HTERT RPE-1 (cell line): ENCODE results near the gene ADAMTS7.
"Not testable (repeated sequence)": the region's sequence is repeated elsewhere in the genome, so short reads cannot be mapped to it uniquely, and the experiment has no call there.

Experiments used
- in situ Hi-C: fragments of 300-500 bp; cut with MboI; formaldehyde crosslinking; loops from 4 replicates; pipeline ENCODE4 v1.14.3; 2020; ENCODE audit warnings: low sequenced_read_pairs

The ADAMTS7 gene, protein sequence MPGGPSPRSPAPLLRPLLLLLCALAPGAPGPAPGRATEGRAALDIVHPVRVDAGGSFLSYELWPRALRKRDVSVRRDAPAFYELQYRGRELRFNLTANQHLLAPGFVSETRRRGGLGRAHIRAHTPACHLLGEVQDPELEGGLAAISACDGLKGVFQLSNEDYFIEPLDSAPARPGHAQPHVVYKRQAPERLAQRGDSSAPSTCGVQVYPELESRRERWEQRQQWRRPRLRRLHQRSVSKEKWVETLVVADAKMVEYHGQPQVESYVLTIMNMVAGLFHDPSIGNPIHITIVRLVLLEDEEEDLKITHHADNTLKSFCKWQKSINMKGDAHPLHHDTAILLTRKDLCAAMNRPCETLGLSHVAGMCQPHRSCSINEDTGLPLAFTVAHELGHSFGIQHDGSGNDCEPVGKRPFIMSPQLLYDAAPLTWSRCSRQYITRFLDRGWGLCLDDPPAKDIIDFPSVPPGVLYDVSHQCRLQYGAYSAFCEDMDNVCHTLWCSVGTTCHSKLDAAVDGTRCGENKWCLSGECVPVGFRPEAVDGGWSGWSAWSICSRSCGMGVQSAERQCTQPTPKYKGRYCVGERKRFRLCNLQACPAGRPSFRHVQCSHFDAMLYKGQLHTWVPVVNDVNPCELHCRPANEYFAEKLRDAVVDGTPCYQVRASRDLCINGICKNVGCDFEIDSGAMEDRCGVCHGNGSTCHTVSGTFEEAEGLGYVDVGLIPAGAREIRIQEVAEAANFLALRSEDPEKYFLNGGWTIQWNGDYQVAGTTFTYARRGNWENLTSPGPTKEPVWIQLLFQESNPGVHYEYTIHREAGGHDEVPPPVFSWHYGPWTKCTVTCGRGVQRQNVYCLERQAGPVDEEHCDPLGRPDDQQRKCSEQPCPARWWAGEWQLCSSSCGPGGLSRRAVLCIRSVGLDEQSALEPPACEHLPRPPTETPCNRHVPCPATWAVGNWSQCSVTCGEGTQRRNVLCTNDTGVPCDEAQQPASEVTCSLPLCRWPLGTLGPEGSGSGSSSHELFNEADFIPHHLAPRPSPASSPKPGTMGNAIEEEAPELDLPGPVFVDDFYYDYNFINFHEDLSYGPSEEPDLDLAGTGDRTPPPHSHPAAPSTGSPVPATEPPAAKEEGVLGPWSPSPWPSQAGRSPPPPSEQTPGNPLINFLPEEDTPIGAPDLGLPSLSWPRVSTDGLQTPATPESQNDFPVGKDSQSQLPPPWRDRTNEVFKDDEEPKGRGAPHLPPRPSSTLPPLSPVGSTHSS (N-terminal part only)

DNA sequence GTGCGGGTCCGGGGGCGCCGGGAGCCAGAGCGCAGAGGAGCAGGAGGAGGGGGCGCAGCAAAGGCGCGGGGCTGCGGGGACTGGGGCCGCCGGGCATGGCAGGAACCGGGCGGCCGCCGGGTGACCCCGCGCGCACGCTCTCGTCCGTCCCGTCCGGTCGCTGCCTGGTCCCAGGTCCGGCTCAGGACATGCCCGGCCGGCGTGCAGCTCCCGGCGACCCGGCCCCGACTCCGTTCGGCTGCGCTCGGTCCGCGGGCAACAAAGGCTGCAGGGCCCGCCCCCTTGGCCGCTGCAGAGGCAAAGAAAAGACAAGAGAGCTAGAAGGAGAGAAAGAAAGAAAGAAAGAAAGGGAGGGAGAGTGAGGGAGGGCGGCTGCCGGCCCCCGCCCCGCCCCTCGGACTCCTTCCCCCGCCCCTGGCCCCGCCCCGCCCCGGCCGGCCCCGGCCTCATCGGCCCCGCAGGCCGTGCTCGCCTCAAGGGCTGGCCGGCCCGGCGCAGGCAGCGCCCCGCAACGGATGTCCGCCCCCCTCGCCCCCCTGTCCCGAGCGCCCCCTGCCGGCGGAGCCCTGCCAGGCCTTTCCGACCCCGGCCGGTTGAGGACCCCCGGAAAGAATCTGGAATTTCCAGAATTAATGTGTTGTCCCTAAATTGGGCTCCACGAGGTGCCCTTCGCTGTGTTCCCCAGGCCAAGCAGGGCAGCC lies at the start of gene ADAMTS7:
Gene ADAMTS7 (minus strand): TSS at position 341 of the 701 bp plus-strand sequence. CDS start 244 bp downstream, at position 97.
- in situ Hi-C loops: no loop called here

DNA sequence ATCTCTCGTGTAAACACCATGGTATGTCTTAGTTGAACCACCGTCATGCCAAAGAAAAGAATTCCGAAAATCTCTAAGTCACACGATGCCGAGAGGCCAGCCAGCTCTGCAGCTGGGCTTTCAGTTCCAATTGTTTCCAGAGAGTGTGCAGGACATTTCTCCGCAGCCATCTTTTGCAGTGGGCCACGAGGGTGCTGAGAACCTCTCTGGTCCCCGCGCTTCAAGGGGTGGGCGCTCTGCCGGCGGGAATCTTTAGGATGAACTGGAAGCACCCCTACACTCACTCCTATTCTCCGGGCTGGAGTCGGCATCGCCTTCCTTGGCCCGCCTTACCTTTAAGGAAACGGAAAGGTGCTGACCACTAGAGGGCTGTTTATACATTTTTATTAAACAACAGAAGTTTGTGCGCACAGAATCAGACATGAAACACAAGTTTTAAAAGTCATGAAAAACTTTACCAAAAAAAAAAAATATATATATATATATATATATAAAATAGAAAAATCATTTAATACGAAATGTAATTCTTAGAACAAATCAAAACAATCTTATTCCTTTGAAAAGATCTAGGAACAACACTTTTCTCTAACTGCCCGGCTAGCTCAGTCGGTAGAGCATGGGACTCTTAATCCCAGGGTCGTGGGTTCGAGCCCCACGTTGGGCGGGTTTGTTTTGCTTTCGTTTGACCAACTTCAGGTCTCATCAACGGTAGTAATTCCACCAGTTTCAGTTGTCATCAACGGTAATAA lies 48.9 kb upstream of the ADAMTS7 start:
- in situ Hi-C loops: no loop called here

DNA sequence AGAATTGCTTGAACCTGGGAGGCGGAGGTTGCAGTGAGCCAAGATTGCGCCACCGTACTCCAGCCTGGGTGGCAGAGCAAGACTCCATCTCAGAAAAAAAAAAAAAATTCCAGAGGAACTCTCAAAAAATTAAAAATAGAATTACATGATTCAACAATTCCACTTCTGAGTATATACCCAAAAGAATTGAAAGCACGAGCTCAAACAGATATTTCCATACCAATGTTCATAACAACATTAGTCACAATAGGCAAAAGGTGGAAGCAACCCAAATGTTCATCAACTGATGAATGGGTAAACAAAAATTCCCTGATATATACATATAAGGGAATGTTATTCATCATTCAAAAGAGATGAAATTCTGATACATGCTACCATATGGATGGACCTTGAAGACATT lies 44.5 kb upstream of the ADAMTS7 start:
- in situ Hi-C loops: no loop called here

DNA sequence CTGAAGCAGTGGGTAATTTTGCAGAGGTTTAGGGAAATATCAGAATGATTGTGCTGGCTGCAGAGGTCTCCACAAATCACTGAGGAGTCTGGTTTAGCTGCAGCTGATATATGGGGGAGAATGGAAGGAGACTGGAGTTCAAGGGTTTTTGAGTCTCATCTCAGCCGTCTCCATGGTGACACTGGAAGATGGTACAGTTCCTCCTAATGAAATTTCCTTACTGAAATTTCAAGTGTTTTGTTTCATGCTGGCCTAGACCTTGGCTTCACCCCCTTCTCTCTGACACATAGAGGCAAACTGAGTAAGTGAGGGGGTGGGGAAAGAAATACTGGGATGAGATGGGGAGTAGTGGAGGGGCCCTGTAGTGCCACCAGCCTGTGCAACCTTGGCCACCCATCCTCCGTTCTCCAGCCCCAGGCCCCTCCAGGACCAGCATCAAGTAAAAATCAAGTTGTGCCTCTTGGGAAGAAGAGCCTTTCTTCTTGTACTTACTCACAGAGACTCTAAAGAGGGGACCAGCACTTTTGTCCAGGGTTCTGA lies 43.6 kb upstream of the ADAMTS7 start:
- in situ Hi-C loops: no loop called here

DNA sequence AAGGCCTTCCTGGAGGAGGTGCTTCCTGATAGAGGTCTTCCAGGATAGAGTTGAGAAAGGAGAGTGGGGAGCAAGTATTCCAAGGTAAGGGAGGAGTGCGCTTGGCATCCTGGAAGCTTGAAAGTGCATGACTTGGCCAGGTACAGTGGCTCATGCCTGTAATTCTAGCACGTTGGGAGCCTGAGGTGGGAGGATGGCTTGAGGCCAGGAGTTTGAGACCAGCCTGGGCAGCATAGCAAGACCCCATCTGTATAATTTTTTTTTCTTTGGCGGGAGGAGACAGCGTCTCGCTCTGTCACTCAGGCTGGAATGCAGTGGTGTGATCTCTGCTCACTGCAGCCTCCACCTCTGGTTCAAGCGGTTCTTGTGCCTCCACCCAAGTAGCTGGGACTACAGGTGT lies 42.2 kb upstream of the ADAMTS7 start:
- in situ Hi-C loops: no loop called here

DNA sequence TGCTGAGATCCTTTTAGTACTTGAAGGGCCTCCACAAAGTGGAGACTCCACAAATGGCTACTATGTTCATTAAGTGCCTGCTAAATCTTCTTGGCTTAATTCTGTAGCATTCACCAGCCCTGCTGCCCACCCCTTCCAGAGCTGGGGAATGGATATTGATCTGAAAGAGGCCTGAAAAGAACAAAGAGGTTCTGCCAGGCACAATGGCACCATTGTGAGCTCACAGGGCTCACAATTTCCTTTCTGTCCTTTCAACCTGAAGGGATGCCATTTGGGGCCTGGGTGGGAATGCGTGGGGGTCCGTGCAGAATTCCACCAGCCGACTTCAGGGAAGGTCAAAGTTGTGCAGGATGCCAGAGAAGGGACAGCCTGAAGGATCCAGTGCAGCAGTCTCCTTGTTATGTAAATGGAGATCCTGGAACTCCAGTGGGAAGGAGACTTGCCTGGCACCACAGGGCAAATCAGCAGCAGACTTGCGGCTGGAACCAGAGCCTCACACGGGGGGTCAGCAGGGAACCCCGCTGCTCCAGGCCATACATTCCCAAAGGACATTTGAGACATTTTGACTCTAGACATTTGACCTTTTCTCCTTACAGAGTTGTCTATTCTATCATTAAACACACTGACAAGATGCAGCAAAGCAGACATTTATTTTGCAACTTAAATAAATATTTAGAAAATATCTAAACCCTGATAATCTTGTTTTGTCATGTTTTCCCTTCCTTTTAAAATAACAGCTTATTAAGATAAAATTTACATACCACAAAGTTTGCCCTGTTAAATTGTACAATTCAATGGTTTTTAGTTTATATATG lies 39.9 kb upstream of the ADAMTS7 start:
- in situ Hi-C loops: no loop called here

DNA sequence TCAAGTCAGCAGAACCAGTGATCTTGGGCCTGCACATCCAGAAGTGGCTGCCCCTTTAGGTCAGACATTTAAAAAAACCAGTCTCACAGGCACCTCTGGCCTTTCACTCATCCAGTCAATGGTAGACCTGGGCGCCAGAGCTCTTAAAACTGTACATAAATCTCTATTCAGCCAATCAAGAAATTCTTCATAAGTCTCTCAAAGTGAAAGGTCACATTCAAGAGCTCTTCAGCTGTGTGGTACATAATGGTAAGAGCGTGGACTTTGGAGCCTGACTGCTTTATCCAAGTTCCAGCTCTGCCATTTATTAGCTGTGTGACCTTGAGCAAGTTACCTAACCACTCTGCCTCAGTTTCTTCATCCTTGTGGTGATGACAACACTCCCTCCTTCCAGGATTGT lies 39.1 kb upstream of the ADAMTS7 start:
- in situ Hi-C loops: no loop called here

DNA sequence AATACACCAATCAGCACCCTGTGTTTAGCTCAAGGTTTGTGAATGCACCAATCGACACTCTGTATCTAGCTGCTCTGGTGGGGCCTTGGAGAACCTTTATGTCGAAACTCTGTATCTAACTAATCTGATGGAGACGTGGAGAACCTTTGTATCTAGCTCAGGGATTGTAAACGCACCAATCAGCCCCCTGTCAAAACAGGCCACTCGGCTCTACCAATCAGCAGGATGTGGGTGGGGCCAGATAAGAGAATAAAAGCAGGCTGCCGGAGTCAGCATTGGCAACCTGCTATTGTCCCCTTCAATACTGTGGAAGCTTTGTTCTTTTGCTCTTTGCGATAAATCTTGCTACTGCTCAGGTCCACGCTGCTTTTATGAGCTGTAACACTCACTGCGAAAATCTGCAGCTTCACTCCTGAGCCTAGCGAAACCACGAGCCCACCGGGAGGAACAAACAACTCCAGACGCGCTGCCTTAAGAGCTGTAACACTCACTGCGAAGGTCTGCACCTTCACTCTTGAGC lies 36.2 kb upstream of the ADAMTS7 start:
- in situ Hi-C loops: not testable (repeated sequence)

DNA sequence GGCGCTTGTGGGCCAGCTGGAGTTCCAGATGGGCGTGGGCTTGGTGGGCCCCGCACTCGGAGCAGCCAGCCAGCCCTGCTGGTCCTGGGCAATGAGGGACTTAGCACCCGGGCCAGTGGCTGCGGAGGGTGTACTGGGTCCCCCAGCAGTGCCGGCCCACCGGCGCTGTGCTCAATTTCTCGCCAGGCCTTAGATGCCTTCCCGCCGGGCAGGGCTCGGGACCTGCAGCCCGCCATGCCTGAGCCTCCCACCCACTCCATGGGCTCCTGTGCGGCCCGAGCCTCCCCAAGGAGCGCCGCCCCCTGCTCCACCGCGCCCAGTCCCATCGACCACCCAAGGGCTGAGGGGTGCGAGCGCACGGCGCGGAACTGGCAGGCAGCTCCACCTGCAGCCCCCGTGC lies 35.6 kb upstream of the ADAMTS7 start:
- in situ Hi-C loops: not testable (repeated sequence)

DNA sequence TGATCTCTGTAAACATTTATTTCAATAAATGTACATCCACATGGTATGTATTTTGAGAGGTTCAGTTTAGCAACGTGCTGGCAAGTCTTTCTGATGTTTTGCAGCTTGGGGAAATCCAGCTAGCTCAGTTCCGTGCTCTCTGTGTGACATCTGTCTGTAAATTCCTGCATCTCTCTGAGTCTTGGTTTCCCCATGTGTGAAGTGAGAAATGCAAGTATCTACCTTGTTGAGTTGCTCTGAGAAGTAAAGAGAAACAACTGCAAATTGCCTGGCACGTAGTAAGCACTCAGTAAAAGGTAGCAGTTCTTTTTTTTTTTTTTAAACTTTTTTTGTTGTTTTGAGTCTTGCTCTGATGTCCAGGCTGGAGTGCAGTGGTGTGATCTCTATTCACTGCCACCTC lies 31.3 kb upstream of the ADAMTS7 start:
- in situ Hi-C loops: no loop called here

DNA sequence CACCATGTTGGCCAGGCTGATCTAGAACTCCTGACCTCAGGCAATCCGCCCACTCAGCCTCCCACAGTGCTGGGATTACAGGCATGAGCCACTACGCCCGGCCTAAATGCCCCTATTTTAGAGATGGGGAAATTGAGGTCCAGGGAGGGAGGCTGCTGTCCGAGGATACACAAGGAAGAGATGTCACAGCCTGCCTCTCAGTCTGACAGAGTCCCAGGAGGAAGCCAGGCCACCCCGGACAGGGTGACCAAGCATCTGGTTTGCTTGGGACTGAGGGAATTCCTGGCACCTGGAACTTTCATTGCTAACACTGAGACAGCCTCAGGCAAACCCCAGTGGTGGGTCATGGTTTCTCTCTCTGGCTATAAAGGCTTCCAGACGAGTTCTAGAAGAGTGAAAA lies 30.6 kb upstream of the ADAMTS7 start:
- in situ Hi-C loops: no loop called here

DNA sequence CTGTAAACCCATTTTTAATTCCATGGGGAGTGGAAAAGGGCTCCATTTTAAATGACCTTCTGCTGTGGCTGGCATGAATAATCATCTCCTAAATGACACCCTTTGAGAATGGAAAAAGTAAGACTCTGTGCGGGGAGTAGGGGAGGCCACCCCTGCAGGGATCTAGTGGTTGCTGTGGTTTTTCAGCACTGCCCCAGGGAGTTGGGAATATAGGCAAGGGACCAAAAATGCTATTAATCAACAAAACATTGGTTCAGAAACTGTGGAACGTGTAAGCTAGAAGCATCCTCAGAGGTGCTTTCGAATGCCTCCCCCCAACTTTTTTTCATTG lies 30.1 kb upstream of the ADAMTS7 start:
- in situ Hi-C loops: no loop called here

DNA sequence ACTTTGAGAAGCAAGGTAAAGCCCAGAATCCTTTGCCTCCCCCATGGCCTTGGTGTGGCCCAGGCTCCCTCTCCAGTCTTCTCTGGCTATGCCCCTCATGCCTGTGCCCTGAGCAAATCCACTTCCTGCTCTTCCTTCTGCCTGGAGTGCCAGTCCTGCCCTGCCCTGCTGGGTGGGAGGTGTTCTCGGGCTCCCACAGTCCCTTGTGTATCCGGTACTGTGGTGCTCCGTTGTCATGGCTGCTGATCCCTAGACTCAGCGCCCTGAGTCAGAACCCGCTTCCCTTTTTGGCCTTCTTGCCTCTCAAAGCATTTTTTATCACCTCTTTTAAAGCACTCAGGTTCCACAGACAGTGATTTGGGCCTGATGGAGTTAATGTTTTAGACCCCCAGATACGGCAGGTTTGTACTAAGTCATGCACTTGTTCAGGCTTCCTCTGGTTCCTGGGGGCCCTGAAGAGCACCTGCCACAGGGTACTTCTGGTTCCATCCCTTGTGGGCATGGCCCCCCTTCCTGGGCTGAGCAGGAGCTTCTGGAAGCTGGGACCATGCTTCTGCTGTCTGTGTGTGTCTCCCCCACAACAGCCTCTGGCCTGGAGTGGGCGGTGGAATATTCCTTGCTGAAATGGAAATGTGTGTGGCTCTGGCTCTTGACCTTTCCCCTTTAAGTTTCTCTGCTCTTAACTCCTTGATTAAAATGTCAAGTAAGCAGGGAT lies 29.6 kb upstream of the ADAMTS7 start:
- in situ Hi-C loops: no loop called here

DNA sequence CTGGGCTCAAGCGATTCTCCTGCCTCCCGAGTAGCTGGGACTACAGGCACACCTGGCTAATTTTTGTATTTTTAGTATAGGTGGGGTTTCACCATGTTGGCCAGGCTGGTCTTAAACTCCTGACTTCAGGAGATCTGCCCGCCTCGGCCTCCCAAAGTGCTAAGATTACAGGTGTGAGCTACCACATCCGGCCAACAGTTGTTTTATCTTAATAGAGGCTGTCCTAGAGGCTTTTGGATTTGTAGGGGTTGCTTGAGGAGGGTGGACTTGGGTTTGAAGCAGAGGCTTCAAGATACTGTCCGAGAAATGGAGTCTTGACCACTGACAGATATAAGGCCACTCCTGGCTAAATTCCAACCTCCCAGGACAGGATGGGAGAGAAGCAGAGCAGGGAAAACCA lies 27.9 kb upstream of the ADAMTS7 start:
- in situ Hi-C loops: not testable (repeated sequence)

DNA sequence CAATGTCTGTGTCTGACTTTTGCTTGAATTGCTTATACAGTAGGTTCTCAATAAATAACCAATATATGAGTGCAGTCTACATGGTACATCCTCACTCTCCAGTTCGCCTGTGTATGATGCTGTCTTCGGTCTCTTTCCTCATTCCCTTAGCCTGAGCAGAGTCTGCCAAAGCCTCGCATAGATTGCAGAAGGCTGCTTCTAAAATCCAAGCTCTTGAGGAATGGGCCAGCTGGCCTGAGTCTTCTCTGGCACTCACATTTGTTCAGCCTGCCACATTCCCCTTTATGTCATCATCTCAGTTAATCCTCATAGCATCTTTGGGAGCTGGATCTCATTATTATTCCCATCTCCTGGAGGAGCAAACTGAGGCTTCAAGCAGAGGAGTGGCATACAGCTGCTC lies 27.2 kb upstream of the ADAMTS7 start:
- in situ Hi-C loops: no loop called here

DNA sequence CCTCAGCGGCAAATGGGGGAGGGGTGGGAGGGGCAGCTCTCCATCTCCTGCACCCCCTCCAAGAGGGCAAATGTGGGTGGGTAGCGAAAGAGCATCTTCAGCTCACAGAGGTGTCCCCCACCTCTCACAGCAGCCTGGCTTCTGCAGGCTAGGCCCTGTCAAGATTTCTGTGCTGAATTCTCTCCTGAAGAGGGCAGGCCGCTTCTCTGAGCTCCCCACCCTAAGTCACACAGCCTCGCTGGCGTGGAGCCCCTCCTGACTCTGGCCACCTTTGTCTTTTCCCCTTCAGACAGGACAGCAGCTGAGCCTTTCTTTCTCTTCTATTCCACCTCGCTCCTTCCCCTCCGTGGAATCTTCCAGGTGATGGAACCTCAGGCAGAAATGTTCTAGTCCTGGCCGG lies 26.3 kb upstream of the ADAMTS7 start:
- in situ Hi-C loops: no loop called here

DNA sequence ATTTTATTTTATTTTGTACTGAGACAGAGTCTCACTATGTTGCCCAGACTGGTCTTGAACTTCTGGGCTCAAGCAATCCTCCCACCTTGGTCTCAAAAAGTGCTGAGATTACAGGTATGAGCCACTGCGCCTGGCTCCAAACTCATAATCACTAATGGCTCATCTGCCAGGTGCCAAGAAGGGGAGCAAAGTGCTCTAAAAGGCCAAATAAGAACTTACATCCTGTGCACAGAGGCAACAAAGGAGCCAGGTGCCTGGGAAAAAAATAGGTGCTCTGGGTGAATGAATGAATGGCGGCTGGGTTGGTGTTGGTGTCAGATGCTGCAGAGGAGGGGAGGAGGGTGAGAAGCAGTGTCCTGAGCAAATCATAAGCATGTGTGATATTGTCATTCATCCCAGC lies 25.9 kb upstream of the ADAMTS7 start:
- in situ Hi-C loops: no loop called here

DNA sequence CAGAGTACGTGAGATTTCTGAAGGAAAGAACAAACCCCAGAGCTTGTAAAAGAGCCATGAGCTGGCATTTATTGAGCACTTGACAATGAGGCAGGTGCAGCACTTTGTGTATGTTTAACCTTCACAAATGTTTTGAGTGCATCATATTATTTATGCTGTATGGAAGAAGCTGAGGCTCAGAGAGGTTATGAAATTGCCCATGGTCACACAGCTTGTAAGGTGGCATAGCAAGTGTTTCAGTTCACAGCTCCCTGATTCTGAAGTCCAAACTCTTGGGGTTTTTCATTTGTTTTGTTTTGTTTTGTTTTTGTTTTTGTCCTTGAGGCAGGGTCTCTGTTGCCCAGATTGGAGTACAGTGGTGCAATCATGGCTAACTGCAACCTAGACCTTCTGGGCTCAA lies 25.1 kb upstream of the ADAMTS7 start:
- in situ Hi-C loops: no loop called here
